ENCODE measurements around the gene FAM131C. TPM values are rescaled to one million over a fixed set of nuclear protein-coding genes. Genes with fewer than 3 reads are reported as not detected.

Gene FAM131C
- total and polyA plus RNA-seq, 10 of the 15 experiments (the other 5 are each of a cell fraction or from before 2014, with no cell fraction given), result 0.03 TPM; not detected in 9

GRCh38 chr1:16054598-16055540 lies 18.6 kb downstream of the FAM131C start:
- BruUV-seq (replicated peaks), result no TSS peak
- 45% methylated on average over 7 of the region's 7 CpGs for whole genome bisulfite sequencing (ENCODE audit: insufficient coverage, insufficient replicate concordance, low lambda C conversion rate, missing lambda C conversion rate)
- no peaks in the 10 kb centered on the region for H3K27me3 ChIP-seq (replicated peaks in 1 of 2; ENCODE audit: control insufficient read depth in 2 of 2, insufficient read depth in 2 of 2, low read length in 1 of 2)
- ChIA-PET POLR2A (no interaction called here), RAD21 (ENCODE audit: unreplicated experiment) (interaction anchor here (0.6 to 2.3 kb wide), 6 partner anchors 40 to 263 kb away, joined by 3 to 9 read pairs (median 4); no protein-coding TSS in a partner anchor), CTCF (interaction anchor here (0.9 to 5.5 kb wide), 11 partner anchors 9 to 263 kb away, joined by 3 to 81 read pairs (median 4); no protein-coding TSS in a partner anchor), SMC1A (ENCODE audit: uncharacterized antibody, unreplicated experiment) (interaction anchor here (0.8 to 3.5 kb wide), 3 partner anchors 44 to 49 kb away, joined by 3 to 17 read pairs (median 12); no protein-coding TSS in a partner anchor)
- no peaks in the 10 kb centered on the region for H3K9me3 ChIP-seq (replicated peaks; ENCODE audit: control insufficient read depth, insufficient read depth, low read length)
- no peaks in the 10 kb centered on the region for H3K36me3 ChIP-seq (ENCODE audit: control insufficient read depth in 2 of 2, insufficient read depth in 2 of 2, low read length in 1 of 2)
- H3K4me2 ChIP-seq (ENCODE audit: control insufficient read depth, insufficient read depth), result no peak overlapping the region
- H3K27ac ChIP-seq (ENCODE audit: control insufficient read depth, insufficient read depth), result no peak overlapping the region
- H3K9ac ChIP-seq (ENCODE audit: control insufficient read depth, insufficient read depth, low read length), result no peak overlapping the region
- no peaks in the 10 kb centered on the region for H3K4me1 ChIP-seq (ENCODE audit: control insufficient read depth, insufficient read depth, low read length)
- no peak overlapping the region for H2AFZ ChIP-seq (ENCODE audit: control insufficient read depth, low read depth, low read length)
- intact Hi-C loops (cut with micrococcal nuclease; ENCODE audit: unreplicated experiment) (loop anchor here (10.0 kb wide), 1 partner anchor 110 kb away; no protein-coding TSS in a partner anchor), in situ Hi-C loops (cut with MboI) (no loop called here)
- TF ChIP-seq GATAD2B (conservative IDR thresholded peaks at IDR 0.05; ENCODE audit: low read depth) (no peak), EED (IDR thresholded peaks at IDR 0.05; ENCODE audit: low read depth) (no peak), YBX1 (IDR thresholded peaks at IDR 0.05) (no peak), TCF12 (IDR thresholded peaks at IDR 0.05; ENCODE audit: low read depth, low read length) (no peak), POLR2AphosphoS5 (IDR thresholded peaks at IDR 0.05; ENCODE audit: low read length) (no peak), ASH2L (IDR thresholded peaks at IDR 0.05; ENCODE audit: borderline replicate concordance, low read depth) (no peak), SMARCA5 (IDR thresholded peaks at IDR 0.05) (no peak), YY1 (IDR thresholded peaks at IDR 0.05; ENCODE audit: low read depth, low read length) (no peak), ELK1 (IDR thresholded peaks at IDR 0.05; ENCODE audit: low read depth, low read length) (no peak), SPI1 (IDR thresholded peaks at IDR 0.05; ENCODE audit: borderline replicate concordance, insufficient read depth, low read depth, low read length) (no peak), ZZZ3 (IDR thresholded peaks at IDR 0.05; ENCODE audit: control insufficient read depth, insufficient read length, low read depth) (no peak), POLR2AphosphoS2 (IDR thresholded peaks at IDR 0.05; ENCODE audit: low read depth, low read length) (no peak)
- ATAC-seq (no peak), FAIRE-seq (no peak), DNase-seq (ENCODE audit: low read depth, low spot score) (no peak)
- no peak overlapping the region for H3K4me3 ChIP-seq
- H4K20me1 ChIP-seq (ENCODE audit: control insufficient read depth, insufficient read depth), result no peaks in the 10 kb centered on the region
- no peaks in the 10 kb centered on the region for H3K79me2 ChIP-seq (ENCODE audit: control insufficient read depth, insufficient read depth, low read length)

Measured in GM12878 (cell line).